Activated CD4-positive, alpha-beta T cell treated with anti-CD3 and anti-CD28 coated beads, Interleukin-2, amount 50 U/mL, for 1 hour (primary cell): ENCODE measurements around the gene SCLY.

ENCODE experiments used
- DNase-seq: peaks from one replicate; pipeline ENCODE4 v3.0.0-alpha.2; 2020

SCLY gene

DNA sequence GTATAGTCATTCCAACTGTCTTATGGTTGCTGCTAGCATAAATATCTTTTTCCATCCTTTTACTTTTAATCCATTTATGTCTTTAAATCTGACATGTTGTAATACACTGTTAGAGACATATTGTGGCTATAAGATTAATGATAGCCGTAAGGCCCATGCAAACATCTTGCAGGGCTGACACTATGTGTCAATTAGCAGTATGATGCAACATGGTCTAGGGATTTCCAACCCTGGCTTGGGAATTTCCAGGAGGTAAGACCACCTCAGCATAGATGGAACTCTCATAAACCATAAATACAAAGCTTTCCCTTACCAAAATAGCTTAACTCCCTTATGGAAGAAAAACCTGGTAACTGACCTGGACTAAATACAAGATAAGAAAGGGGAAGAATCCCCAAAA, 16.5 kb downstream of the SCLY start:
- no peak for DNase-seq

DNA sequence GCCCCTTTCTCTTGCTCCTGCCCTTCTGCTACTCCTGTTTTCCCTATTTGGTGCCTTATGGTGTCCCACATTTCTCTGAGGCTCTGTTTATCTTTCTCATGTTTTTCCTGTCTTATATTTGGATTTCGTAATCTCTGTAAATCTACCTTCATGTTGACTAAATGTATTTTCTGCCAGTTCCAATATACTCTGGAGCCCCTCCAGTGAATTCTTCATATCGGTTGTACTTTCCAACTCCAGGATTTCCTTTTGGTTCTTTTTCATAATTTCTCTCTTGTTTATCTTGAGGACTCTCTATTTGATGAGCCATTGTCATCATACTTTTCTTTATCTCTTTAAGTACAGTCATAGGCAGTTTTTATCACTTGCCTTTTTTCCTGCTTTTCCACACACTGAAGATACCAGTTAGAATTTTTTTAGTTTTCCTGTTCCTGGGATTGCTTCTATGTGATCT, 19.1 kb downstream of the SCLY start:
- DNase-seq, result no peak

DNA sequence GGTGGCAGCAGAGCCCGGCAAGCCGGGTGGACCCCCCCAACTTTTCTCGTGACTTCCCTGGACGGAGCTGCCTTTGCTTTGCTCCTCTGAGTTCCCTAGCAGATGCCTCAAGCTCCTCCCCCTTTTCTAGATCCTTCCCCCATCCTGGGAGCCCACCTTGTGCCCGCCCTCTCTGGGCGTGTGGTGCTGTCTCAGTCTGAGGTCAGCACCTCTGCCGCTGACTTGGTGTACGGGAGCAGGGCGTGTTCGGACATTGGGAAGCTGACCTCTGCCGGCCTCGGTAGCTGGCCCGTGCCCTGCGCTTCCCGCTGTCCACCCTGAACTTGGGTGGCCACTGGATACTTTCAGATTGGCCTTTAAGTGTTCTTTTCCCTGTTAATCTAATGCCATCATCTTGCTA, 19.7 kb downstream of the SCLY start:
- DNase-seq, result no peak

DNA sequence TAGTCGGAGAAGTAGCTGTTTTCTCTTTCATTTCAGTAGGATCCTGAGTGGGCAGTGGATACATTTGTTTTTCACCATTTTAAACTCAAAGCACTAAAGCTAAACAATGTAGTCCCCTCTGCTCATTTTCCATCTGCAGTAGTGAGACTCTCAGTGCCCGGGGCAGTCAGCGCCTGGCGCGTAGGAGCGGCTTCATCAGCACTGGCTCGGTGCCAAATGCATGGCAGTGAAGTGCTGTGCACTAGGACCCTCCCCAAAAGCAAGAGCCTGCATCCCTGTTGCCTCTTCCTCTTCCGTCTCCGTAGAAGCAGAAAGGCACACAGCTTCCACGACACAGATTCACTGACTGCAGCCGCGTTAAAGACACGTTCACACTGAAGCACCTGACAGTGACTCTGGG, 20.3 kb downstream of the SCLY start:
- no peak for DNase-seq

DNA sequence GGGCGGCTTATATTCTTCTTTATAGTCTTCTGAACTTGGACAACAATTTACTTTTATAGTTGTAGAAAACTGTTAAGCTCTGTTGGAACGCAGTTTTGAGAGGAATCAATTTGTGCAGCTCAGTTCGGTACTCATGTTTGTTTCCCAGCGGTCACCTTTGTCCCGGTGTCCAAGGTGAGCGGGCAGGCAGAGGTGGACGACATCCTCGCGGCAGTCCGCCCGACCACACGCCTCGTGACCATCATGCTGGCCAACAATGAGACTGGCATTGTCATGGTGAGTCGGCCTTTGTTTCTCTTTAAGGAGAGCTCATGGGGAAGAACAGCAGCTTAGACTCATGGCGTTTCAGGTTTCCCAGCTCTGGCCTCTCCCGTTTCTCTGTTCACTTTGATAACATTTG, 20.8 kb downstream of the SCLY start:
- DNase-seq, result no peak

DNA sequence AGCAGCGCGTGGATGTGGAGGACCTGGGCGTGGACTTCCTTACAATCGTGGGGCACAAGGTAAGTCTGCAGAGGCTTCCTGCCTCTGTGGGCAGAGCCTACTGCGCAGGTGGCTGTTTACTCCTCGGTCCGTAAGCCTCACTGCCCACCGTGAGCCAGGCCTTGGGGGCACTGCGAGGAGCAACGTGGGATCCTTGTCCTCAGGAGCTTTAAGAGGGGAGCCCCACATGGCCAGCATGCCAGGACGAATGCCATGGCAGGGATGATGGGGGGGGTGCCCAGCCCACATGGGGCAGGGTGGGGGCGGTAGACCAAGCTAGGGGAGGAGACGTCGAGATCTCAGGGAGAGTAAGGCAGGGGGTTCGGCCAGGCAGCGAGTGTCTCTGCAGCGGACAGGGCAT, 21.4 kb downstream of the SCLY start:
- no peak for DNase-seq

DNA sequence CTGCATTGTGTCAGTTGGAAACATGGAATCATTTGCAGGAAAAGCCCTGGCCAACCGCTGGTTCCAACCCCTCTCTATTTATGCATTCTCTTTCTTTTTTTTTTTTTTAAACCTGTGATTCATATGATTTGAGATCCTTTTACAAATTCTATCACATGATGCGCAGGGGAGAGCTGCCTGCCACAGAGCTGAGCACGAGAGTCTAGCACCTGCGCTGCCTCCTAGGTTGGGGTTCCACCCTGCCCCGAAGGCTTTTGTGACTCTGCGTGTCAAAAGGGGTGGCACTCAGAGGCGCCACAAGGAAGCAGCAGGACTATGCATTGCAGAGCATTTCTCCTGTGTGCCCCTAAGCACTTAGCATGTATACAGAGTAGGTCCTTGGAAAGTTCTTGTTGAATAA, 22.0 kb downstream of the SCLY start:
- no peak for DNase-seq

DNA sequence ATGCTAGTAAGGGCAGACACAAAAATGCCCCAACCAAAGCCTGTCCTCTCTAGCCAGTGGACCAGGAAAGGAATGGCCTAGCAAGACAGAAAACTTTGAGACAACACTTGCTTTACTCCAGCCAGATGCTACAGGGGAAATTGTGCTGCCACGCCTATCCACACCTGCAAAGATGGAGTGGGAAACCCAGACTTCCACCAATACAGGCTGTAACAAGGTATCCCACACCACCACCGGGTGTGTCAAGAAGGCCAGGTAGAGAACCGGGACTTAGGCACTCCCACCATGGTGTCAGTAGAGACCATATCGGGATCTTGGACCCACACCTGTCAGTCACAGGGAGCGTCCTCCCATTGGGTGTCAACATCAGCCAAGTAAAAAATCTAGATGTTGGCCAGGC, 23.1 kb downstream of the SCLY start:
- DNase-seq, result no peak

DNA sequence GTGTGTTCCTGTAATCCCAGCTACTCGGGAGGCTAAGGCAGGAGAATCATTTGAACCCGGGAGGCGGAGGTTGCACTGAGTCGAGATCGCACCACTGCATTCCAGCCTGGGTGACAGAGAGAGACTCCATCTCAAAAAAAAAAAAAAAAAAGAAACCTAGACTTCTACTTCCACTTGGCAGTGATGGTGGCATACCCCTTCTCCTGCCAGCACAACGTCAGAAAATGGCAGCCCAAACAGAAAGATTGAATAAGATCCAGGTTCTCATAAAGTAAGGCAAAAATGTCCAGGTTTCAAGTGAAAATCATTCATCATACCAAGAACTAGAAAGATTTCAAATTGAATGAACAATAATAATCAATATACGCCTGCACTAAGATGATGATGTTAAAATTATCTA, 24.0 kb downstream of the SCLY start:
- no peak for DNase-seq

DNA sequence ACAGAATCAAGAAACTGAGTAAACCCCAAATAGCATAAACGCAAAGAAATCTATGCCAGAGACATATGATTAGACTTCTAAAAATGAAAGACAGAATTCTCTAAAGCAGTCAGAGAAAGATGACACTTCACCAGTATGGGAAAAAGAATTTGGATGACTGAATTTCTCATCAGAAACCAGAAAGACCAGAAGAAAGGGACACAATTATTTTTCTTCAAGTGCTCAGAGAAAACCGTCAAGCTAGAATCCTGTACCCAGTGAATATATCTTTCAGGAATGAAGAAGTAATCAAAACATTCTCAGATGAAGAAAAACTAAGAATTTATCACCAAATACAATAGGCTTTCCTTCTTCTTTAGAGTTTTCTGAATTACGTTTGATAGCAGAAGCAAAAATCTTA, 25.1 kb downstream of the SCLY start:
- no peak for DNase-seq

DNA sequence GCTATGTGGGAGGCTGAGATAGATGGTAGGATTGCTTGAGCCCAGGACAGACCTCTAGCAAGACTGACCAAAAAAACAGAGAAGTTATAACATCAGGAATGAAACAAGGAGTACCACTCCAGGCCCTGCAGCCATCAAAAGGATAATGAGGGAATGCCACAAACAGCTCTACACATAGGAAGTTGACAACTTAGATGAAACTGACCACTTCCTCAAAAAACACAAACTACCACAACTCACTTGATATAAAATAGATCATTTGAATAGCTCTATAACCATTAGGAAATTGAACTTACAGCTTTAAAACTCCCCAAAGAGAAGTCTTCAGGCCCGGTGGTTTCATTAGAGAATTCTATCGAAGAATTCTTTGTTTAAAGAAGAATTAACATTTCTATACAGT, 26.4 kb downstream of the SCLY start:
- no peak for DNase-seq

DNA sequence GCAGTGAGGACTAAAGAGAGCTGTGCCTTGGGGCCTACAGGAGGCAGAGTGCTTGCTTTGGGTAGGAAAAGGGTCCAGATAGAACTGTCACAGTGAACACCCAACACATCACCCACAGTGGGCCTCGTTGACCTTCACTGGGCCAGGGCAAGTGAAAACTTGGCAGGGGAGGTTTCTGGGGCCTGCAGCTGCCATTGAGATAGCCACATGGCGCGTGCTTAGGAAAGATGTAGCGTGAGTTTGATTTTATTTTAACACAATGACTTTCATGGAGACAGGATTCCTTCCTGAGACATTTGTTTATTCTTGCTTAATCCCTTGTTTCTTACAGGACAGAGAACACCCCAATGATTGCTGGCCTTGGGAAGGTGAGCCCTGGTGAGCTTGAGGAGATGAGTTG, 30.1 kb downstream of the SCLY start:
- DNase-seq, result no peak

DNA sequence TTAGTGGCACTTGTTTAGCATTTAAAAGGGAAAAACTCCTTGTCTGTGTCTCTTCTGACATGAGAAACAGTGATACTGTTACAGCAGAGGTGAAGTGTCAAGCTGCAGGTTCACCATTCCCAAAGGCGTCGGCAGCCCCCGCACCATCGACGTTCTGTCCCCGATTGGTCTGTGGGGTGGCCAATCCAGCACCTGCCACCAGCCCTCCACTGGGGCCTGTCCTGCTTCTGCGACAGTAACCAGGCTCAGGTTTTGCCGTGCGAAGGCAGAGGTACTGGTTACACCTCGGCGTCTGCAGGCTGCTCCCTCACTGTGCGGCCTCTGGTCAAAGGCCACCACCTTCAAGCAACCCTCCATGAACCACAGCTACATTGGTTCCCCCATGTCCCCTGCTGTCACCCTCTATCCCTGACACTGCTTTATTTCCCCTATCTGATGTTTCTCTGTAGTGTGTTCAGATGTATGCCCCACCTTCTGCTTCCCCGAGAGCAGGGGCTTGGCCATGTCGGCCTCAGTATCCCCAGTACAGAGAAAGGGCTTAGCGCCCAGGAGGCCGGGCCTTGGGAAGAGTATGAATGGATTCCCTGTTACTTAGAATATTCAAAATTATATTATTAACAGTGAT, 30.7 kb downstream of the SCLY start:
- DNase-seq, result no peak

DNA sequence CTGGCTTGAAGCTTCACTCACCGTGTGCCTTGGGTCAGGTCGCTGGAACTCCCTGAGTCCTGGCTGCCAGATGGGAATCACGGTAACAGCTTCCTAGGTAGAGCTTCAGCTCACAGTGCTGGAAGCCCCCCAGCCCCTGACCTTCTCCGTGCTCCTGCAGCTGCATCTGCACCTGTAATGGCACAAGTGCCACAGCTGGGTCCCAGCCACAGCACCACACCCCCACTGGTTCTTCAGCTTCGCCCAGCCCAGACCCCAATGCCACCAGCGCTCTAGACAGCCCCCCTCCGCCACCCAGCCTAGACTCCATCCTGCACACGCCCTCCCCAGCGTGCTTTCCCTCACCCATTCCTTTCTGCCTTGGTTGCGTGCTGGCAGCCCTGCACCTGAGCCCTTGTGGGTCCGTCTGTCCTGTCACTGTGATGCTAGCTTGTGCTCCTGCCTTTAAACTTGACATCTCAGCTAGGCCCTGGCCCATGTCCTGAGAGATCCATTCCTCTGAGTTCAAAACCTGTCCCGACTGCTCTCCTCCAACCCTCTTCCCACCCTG, 31.8 kb downstream of the SCLY start:
- no peak for DNase-seq

DNA sequence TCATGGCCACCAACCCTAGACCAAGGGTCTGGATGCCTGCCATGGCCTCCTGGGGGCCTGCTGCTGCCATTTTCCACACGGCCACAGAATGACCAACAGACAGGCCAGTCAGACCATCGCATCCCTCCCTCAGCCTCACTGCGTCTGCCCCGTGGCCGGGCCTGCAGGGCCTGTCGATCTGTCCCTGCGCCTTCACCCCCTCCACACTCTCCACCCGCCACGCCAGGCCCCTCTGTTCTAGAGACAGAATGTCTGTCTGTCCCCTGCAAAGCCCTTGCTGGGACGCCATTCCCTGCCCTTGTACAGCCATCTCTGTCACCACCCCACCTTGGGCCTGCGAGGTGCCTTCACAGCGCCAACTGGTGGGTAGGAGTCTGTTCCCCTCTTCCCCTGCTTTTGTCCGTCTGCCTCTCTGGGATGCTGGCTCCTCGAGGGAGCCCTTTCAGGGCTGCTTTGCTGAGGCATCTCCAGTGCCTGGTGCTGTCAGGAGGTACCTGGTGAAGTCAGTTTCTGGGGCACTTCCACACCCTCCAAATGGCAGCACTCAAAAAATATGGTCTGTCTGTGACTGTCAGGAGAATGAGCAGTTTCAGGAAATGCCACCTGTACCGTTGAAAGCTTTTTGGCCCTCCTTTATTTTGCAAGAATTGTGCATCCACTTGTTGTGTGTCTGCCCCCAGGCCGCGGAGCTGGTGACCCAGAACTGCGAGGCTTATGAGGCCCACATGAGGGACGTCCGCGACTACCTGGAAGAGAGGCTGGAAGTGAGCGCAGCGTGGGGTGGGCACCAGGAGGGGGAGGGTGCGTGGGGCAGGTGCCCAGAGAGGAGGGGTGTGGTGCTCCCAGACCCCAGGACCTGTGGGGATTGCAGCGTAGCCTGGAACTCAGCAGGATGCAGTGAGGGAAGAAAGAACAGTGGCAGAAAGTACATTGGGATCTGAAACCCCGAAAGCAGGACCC, 32.7 kb downstream of the SCLY start:
- no peak for DNase-seq

DNA sequence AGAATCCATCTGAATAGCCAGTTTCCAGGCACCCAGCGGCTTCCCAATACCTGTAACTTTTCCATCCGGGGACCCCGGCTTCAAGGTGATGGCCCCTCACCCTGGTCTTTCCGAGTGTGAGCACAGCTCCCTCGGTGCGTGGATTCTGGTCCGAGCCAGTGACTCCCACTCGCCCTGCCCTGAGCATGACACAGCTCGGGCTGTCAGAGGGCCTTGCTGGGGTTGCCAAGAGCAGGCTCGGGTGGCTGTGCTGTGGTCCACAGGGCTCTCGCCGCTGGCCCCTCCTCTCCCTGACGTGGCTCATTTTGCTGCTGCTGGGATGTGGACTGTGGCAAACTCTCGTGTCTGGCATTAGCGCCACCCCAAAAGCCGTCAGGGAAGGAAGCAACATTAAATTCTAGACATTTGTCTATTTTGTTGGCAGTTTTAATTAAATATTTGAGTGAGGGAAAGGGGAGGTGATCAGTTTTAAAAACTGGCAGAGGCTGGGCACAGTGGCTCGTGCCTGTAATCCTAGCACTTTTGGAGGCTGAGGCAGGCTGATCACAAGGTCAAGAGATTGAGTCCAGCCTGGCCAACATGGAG, 33.7 kb downstream of the SCLY start:
- DNase-seq, result no peak

DNA sequence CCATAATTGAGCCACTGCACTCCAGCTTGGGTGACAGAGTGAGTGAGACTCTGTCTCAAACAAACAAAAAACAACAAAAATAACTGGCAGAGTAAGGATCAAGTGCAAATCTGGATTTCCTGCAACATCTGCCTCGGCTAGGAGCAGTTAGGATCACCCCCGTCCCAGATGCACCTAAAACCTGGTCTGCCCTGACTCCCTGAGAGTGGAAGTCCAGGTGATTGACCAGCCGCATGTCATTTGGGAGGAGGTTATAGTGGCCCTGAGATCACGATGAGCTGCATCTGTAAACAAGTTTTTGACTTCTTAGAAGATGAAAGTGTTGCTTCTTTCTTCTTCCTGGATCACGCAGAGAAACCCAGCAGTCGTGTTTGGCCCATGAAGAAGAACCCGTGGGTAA, 34.3 kb downstream of the SCLY start:
- no peak for DNase-seq

DNA sequence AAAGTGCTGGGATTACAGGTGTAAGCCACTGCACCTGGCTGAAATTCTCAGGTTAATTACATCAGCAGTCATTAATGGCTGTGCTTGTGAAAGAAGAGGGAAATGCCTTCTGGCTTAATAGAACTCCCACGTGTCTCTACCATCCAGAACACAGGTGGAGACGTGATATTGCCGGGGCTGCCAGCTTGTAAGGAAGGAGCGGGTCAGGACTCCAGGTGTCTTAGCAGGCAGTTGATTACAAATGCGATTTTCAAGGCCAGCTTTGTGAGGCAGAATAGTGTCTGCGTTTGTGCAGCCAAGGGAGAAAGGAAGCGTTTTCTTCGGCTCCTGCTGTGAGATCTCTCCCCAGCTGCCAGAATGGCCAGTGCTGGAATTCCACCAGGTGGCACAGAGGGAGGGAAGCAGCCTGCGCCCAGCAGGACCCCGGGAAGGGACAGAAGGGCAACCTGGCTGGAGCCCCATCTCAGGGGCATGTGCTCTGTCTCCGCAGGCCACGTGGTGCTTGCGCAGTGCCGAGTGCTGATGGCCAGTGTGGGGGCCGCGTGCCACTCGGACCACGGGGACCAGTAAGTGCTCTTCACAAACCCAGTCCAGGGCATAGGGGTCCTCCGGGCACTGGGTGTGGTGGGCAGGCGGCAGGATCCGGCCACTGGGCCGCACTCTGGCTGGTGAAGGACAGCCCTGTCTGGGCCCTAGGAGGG, 35.7 kb downstream of the SCLY start:
- no peak for DNase-seq

DNA sequence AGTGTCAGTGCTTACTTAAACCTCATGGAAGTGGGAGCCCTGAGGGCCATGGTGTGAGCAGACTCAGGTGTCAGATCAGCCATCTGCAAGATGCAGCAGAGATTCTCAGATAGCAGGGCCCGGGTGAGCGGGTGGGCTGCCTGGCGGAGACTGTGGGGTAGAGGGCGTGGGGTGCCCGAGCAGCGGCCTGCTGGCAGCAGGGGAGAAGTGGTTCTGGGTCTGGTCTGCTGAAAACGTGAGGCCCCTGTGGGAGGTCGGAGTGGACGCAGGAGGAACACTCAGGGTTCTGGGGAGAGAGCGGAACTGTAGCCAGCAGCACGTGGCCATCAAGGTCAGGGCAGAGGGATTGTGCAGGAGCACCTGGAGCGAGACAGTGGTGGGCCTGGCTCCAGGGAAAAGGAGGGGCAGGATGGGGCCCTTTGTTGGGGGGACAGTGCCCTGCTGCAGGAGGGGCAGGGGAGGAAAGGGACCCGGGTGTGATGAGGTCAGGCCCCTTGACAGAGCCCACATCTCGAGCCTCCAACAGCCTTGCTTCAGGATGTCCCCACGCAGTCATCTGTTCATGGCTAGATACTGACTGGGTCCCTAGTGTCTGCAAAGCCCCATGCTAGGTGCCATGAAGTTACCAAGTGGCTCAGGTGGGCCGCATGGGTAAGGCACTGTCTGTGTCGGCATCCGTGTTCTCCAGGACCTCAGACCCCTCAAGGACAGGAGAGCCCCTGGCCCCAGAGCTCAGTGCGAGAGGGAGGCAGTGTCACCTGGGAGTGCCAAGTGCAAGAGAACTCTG, 36.6 kb downstream of the SCLY start:
- DNase-seq, result no peak

DNA sequence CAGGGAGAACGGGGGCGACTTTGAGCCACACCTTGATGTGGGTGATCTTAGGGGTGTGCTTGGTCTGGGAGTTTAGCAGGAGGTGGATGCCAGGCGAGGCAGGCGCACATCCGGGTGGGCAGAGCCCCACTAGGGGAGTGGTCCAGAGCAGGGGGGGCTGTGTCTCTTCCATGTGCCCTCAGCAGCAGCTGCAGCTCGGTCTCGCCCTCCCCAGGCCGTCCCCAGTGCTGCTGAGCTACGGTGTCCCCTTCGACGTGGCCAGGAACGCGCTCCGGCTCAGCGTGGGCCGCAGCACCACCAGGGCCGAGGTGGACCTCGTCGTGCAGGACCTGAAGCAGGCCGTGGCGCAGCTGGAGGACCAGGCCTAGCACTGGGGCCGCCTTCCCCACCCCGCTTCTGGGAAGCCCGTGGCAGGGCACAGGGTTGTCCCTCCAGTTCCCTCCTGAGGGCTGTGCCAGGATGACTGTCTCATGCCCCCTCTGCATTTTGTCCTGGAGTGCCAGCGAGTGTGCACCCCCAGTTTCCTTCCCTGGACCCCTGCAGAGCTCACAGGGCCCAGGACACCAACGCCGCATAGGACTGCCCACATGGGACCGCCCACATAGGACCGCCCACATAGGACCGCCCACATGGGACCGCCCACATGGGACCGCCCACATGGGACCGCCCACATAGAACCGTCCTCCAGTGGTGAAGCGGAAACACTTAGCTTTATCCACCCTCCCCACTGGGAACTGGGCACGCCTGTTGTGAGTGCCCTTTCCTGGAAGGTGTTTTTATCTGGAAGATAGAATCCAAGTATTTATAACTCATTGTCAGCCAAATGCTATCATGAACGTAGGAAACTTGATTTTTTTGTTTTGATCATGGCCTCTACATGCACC, 37.4 kb downstream of the SCLY start:
- DNase-seq, result no peak
